Hepatocyte (in vitro differentiated cells): Measurements from ENCODE around the gene REV1. TPM values are rescaled to one million over a fixed set of nuclear protein-coding genes. Genes with fewer than 3 reads are reported as not detected.
"Not testable (repeated sequence)": the region's sequence is repeated elsewhere in the genome, so short reads cannot be mapped to it uniquely, and the experiment has no call there.

Experiments used
- DNase-seq: peaks from one replicate; pipeline ENCODE4 v3.0.0-alpha.2; 2016; ENCODE audit warnings: low spot score
- H2AFZ ChIP-seq: fragments of 200-600 bp; sonication (generic); 2 replicates; pipeline ENCODE4 v1.6.0; 2016; ENCODE audit warnings: antibody characterized with exemption, mild to moderate bottlenecking
- H3K27ac ChIP-seq: fragments of 200-600 bp; sonication (generic); 2 replicates; pipeline ENCODE4 v1.5.1; 2016; ENCODE audit warnings: mild to moderate bottlenecking
- H3K27me3 ChIP-seq: fragments of 200-600 bp; sonication (generic); 2 replicates; pipeline ENCODE4 v1.6.1; 2016
- H3K36me3 ChIP-seq: fragments of 200-600 bp; sonication (generic); replicated peaks from 2 replicates; pipeline ENCODE4 v1.5.1; 2016; ENCODE audit warnings: low read depth; ENCODE audit not compliant: insufficient read depth
- H3K4me1 ChIP-seq: fragments of 200-600 bp; sonication (generic); 2 replicates; pipeline ENCODE4 v1.5.1; 2016; ENCODE audit warnings: mild to moderate bottlenecking, moderate library complexity; ENCODE audit not compliant: insufficient read depth
- H3K4me2 ChIP-seq: fragments of 200-600 bp; sonication (generic); 2 replicates; pipeline ENCODE4 v1.6.0; 2016
- H3K4me3 ChIP-seq: fragments of 200-600 bp; sonication (generic); 2 replicates; pipeline ENCODE4 v1.5.1; 2016; ENCODE audit warnings: mild to moderate bottlenecking
- H3K79me2 ChIP-seq: fragments of 200-600 bp; sonication (generic); 2 replicates; pipeline ENCODE4 v1.6.0; 2017; ENCODE audit warnings: mild to moderate bottlenecking
- H3K9me2 ChIP-seq: fragments of 200-600 bp; sonication (generic); replicated peaks from 2 replicates; pipeline ENCODE4 v1.6.0; 2017; ENCODE audit warnings: mild to moderate bottlenecking; ENCODE audit not compliant: insufficient read depth
- H3K9me3 ChIP-seq: fragments of 200-600 bp; sonication (generic); 2 replicates; pipeline ENCODE4 v1.5.1; 2016; ENCODE audit warnings: low read depth, mild to moderate bottlenecking
- H4K20me1 ChIP-seq: fragments of 200-600 bp; sonication (generic); 2 replicates; pipeline ENCODE4 v1.6.0; 2016; ENCODE audit warnings: mild to moderate bottlenecking; ENCODE audit not compliant: insufficient read depth, poor library complexity, severe bottlenecking
- EZH2 ChIP-seq: fragments of 200-600 bp; sonication (generic); IDR thresholded peaks from 2 replicates; pipeline ENCODE4 v1.6.1; 2016; ENCODE audit warnings: antibody characterized with exemption, mild to moderate bottlenecking, borderline replicate concordance
- EZH2phosphoT487 ChIP-seq: fragments of 200-600 bp; sonication (generic); IDR thresholded peaks from one replicate; pipeline ENCODE4 v1.6.1; 2018; ENCODE audit warnings: antibody characterized with exemption, mild to moderate bottlenecking, low read depth, moderate library complexity; ENCODE audit not compliant: unreplicated experiment, severe bottlenecking
- WGBS: methylation state at CpG from one replicate; pipeline ENCODE4 v1.1.6; 2016; ENCODE audit warnings: low lambda C conversion rate; ENCODE audit errors: missing lambda C conversion rate; 5-methylcytosine and 5-hydroxymethylcytosine counted together
- polyA plus RNA-seq: library from polyadenylated mRNA; unstranded; fragments of >200 nt; fragmentation: Nextera tagmentation; extraction: Ambion mirVana; gene quantifications from 2 replicates; pipeline ENCODE4 v1.2.1, GENCODE V29; 2016
- total RNA-seq: library from RNA; depleted of rRNA; stranded (reverse); fragments of >200 nt; gene quantifications from 2 replicates; pipeline ENCODE4 v1.2.3, GENCODE V29; 2014
- TF ChIP-seq, protein P1 (sequence below): fragments of 200-600 bp; sonication (generic); IDR thresholded peaks from 2 replicates; pipeline ENCODE4 v1.5.1; 2016; ENCODE audit warnings: antibody characterized with exemption, mild to moderate bottlenecking; ENCODE audit not compliant: poor library complexity

Gene REV1
- total and polyA plus RNA-seq, 2 experiments from 2014 or later = 25.9 to 31.2 TPM

DNA sequence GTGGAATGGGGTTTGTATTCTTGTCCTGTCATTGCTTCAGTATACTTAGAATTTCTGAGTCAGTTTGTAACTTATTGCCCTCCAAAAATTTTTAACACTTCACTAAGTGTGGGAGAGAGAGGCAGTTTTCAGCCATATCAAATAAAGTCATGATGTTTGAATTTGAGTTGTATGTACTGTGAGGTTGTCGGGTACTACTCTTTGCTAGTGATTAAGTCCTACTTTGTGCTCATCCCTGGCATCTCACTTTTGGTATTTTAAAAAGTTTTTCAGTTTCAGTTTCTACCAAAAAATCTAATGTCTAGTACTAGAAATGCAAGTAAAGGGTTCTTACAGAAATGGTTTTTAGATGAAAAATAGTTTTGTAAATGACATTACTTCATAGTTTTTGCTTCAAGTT lies 111.9 kb downstream of the REV1 start:
- Histone ChIP-seq H3K4me1 (no peaks in the 10 kb centered on the region), H3K4me2 (no peak overlapping the region), H3K27me3 (no peaks in the 10 kb centered on the region), H4K20me1 (no peaks in the 10 kb centered on the region), H3K9me3 (no peaks in the 10 kb centered on the region), H3K4me3 (no peak overlapping the region), H2AFZ (no peak overlapping the region), H3K27ac (no peak overlapping the region), H3K9me2 (no peaks in the 10 kb centered on the region), H3K79me2 (no peaks in the 10 kb centered on the region), H3K36me3 (no peaks in the 10 kb centered on the region)
- no peak for DNase-seq
- WGBS = 100% methylated on average over 1 of the region's 1 CpG
- TF ChIP-seq EZH2phosphoT487 (no peak), EZH2 (no peak)
- TF ChIP-seq, protein P1, sequence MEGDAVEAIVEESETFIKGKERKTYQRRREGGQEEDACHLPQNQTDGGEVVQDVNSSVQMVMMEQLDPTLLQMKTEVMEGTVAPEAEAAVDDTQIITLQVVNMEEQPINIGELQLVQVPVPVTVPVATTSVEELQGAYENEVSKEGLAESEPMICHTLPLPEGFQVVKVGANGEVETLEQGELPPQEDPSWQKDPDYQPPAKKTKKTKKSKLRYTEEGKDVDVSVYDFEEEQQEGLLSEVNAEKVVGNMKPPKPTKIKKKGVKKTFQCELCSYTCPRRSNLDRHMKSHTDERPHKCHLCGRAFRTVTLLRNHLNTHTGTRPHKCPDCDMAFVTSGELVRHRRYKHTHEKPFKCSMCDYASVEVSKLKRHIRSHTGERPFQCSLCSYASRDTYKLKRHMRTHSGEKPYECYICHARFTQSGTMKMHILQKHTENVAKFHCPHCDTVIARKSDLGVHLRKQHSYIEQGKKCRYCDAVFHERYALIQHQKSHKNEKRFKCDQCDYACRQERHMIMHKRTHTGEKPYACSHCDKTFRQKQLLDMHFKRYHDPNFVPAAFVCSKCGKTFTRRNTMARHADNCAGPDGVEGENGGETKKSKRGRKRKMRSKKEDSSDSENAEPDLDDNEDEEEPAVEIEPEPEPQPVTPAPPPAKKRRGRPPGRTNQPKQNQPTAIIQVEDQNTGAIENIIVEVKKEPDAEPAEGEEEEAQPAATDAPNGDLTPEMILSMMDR = no peak

DNA sequence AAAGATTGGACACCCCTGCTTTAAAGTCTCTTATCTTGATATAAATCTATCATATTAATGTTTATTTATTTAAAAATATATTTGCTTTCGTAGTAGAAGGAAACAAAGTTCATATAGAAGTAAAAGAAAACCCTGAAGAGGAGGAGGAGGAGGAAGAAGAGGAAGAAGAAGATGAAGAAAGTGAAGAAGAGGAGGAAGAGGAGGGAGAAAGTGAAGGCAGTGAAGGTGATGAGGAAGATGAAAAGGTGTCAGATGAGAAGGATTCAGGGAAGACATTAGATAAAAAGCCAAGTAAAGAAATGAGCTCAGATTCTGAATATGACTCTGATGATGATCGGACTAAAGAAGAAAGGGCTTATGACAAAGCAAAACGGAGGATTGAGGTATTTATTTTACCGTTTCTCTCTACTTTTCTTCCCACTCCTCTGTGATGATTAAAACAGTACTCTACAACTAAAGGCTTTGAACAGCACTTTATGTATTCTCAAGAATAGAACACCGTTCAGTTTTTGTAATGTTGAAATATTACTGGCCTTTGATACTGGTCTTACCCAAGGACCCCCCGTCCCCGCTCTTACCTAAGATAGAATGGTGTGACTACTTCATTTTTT lies 113.5 kb downstream of the REV1 start:
- no peak for DNase-seq
- 96% methylated on average over 7 of the region's 7 CpGs for WGBS
- H3K27me3 ChIP-seq = no peaks in the 10 kb centered on the region
- no peaks in the 10 kb centered on the region for H3K9me3 ChIP-seq
- no peaks in the 10 kb centered on the region for H4K20me1 ChIP-seq
- H3K4me1 ChIP-seq = no peaks in the 10 kb centered on the region
- H3K4me2 ChIP-seq = no peak overlapping the region
- TF ChIP-seq, protein P1 = no peak
- TF ChIP-seq EZH2 (no peak), EZH2phosphoT487 (no peak)
- no peak overlapping the region for H3K27ac ChIP-seq
- no peak overlapping the region for H3K4me3 ChIP-seq
- peaks cover 3% of the 10 kb centered on the region for H3K36me3 ChIP-seq
- H2AFZ ChIP-seq = no peak overlapping the region
- no peaks in the 10 kb centered on the region for H3K9me2 ChIP-seq
- H3K79me2 ChIP-seq = no peaks in the 10 kb centered on the region

DNA sequence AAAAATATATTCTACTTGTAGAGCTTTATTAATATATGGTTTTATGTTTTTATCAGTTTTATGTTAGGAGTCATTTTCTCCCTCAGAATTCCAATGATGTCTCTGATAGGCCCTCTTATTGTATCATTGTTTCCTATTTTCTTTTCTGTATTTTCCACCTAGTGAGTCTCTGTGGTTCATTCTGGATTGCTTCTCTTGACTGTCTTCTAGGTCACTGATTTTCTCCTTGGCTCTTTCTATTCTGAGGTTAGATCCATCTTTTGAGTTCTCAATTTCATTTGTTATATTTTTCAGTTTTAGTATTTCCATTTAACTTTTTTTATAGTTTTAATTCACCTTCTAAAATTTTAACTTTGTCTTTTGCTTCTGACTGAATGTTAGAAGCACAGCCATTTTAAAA lies 115.1 kb downstream of the REV1 start:
- no peak overlapping the region for H2AFZ ChIP-seq
- no peaks in the 10 kb centered on the region for H4K20me1 ChIP-seq
- no peak overlapping the region for H3K27ac ChIP-seq
- no peaks in the 10 kb centered on the region for H3K9me2 ChIP-seq
- TF ChIP-seq EZH2phosphoT487 (no peak), EZH2 (no peak)
- TF ChIP-seq, protein P1 = no peak
- no peaks in the 10 kb centered on the region for H3K4me1 ChIP-seq
- peaks cover 3% of the 10 kb centered on the region for H3K36me3 ChIP-seq
- DNase-seq = no peak
- H3K4me3 ChIP-seq = no peak overlapping the region
- H3K27me3 ChIP-seq = no peaks in the 10 kb centered on the region
- H3K9me3 ChIP-seq = no peaks in the 10 kb centered on the region
- H3K4me2 ChIP-seq = no peak overlapping the region
- H3K79me2 ChIP-seq = no peaks in the 10 kb centered on the region

DNA sequence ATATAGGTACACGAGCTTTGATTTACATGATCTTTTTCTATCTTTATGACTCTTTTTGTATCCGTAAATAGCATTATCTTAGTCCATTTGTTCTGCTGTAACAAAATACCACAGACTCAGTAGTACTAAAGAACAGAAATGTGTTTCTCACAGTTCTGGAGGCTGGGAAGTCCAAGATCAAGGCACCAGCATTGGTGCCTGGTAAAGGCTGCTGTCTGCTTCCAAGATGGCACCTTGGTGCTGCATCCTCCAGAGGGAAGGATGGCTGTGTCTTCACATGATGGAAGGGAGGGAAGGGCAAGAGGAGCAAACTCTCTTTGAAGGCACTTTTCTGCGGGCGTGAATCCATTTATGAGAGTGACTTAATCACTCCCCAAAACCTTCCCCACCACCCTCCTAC lies 116.7 kb downstream of the REV1 start:
- DNase-seq = no peak
- no peak overlapping the region for H3K27ac ChIP-seq
- no peak overlapping the region for H3K4me3 ChIP-seq
- no peak overlapping the region for H2AFZ ChIP-seq
- H3K79me2 ChIP-seq = no peaks in the 10 kb centered on the region
- H3K4me2 ChIP-seq = no peak overlapping the region
- H3K9me2 ChIP-seq = no peaks in the 10 kb centered on the region
- H3K4me1 ChIP-seq = no peaks in the 10 kb centered on the region
- no peaks in the 10 kb centered on the region for H3K27me3 ChIP-seq
- H3K36me3 ChIP-seq = peaks cover 3% of the 10 kb centered on the region
- 97% methylated on average over 4 of the region's 4 CpGs for WGBS
- H4K20me1 ChIP-seq = no peaks in the 10 kb centered on the region
- no peaks in the 10 kb centered on the region for H3K9me3 ChIP-seq
- TF ChIP-seq EZH2phosphoT487 (no peak), EZH2 (no peak)
- TF ChIP-seq, protein P1 = no peak

DNA sequence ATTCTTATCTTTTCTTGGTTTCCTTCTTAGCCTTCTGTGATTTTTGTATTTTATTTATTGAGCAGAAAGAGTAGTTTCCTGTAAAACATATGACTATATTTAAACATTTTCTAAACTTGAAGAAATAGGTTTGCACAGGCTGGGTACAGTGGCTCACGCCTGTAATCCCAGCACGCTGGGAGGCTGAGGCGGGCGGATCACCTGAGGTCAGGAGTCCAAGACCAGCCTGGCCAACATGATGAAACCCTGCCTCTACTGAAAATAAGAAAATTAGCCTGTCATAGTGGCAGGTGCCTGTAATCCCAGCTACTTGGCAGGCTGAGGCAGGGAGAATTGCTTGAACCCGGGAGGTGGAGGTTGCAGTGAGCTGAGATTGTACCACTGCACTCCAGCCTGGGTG lies 121.0 kb downstream of the REV1 start:
- not testable (repeated sequence) for H3K79me2 ChIP-seq, H3K9me3 ChIP-seq, DNase-seq, H3K27me3 ChIP-seq, H3K27ac ChIP-seq, H3K36me3 ChIP-seq, H3K4me2 ChIP-seq, H3K4me1 ChIP-seq, H3K9me2 ChIP-seq, H3K4me3 ChIP-seq, H4K20me1 ChIP-seq, H2AFZ ChIP-seq
- 97% methylated on average over 5 of the region's 5 CpGs for WGBS
